Stomach (tissue), 9 donors: ENCODE data around the gene MALRD1. TPM values are rescaled to one million over a fixed set of nuclear protein-coding genes. Genes with fewer than 3 reads are reported as not detected.
A peak's percentile ranks its signal among the peaks of the same experiment; 100 is the strongest.

ENCODE experiments used
- DNase-seq, 2 donors: peaks; one replicate each; pipeline versions ENCODE4 v3.0.0 to v3.0.0-alpha.2; 2013 to 2019
- H3K27ac ChIP-seq, 5 donors: fragments of 200-600 bp in 4 of 5; sonication (generic) in 4 of 5; one replicate each; pipeline ENCODE4 v1.5.1; 2013 to 2019; ENCODE audit warnings: mild to moderate bottlenecking in 1 of 5, moderate library complexity in 1 of 5
- H3K27me3 ChIP-seq, 3 donors: fragments of 200-600 bp; sonication (generic); one replicate each; pipeline ENCODE4 v1.5.1; 2017 to 2019; ENCODE audit warnings: mixed run types in 1 of 3
- H3K36me3 ChIP-seq, 4 donors: fragments of 200-600 bp; sonication (generic); 1 replicate in 3 of 4; 2 replicates in 1 of 4; pipeline ENCODE4 v1.5.1; 2016 to 2019
- H3K4me1 ChIP-seq, 4 donors: fragments of 200-600 bp; sonication (generic); one replicate each; pipeline ENCODE4 v1.5.1; 2016 to 2019
- H3K4me3 ChIP-seq, 4 donors: fragments of 200-600 bp; sonication (generic) in 3 of 4; one replicate each; pipeline ENCODE4 v1.5.1; 2016 to 2019; ENCODE audit warnings: mild to moderate bottlenecking in 1 of 4
- H3K9me3 ChIP-seq, 4 donors: fragments of 200-600 bp; sonication (generic); one replicate each; pipeline ENCODE4 v1.5.1; 2016 to 2019
- EP300 ChIP-seq: sonication (generic); formaldehyde crosslinking; IDR thresholded peaks from one replicate; pipeline ENCODE4 v1.6.1; 2017; ENCODE audit warnings: antibody characterized with exemption
- POLR2A ChIP-seq, 4 donors: fragments of 450-650 bp; IDR thresholded peaks; one replicate each; pipeline ENCODE4 v1.6.1; 2016; ENCODE audit warnings: antibody characterized with exemption in 4 of 4, control low read depth in 2 of 4, mild to moderate bottlenecking in 1 of 4, moderate library complexity in 1 of 4
- POLR2AphosphoS5 ChIP-seq, 3 donors: sonication (generic); formaldehyde crosslinking; IDR thresholded peaks; one replicate each; pipeline ENCODE4 v1.6.1; 2016; ENCODE audit warnings: antibody characterized with exemption in 3 of 3
- WGBS, 5 donors: extraction: QIAGEN DNeasy Blood & Tissue Kit in 3 of 5; methylation state at CpG; one replicate each; pipeline versions ENCODE4 v1.1.5 to v1.1.7; 2013 to 2018; 5-methylcytosine and 5-hydroxymethylcytosine counted together
- intact Hi-C: fragments of 100-400 bp; cut with DNase I; formaldehyde crosslinking; loops from one replicate; pipeline ENCODE4 v1.15.1; 2023; ENCODE audit warnings: low total_unique reads
- polyA plus RNA-seq, 3 donors: library from polyadenylated mRNA; stranded (reverse); fragments of 200-250 nt; gene quantifications; one replicate each; pipeline ENCODE4 v1.2.3, GENCODE V29; 2013
- total RNA-seq, 5 donors: library from RNA; depleted of rRNA; stranded (reverse); fragments of >200 nt; gene quantifications; one replicate each; pipeline versions ENCODE4 v1.1.0 to v1.2.3, GENCODE V29; 2014 to 2016
- TF ChIP-seq, protein P1 (sequence below), 7 experiments: fragments of 450-650 bp in 4 of 7; fragments of 200-600 bp in 3 of 7; sonication (generic) in 3 of 7; IDR thresholded peaks; one replicate each; pipeline ENCODE4 v1.5.1; 2016 to 2019; ENCODE audit warnings: antibody characterized with exemption in 7 of 7, control low read depth in 2 of 7, mild to moderate bottlenecking in 1 of 7
- donor health status: healthy with polysubstance abuse.
- donor health status: Bipolar disorder and iron deficiency.
- donor health status: healthy.

The MALRD1 gene
- total and polyA plus RNA-seq, 8 donors, result 0.10 to 9.7 (median 0.94) TPM; not detected in 2

- Histone ChIP-seq H3K4me1 (no peaks in the 10 kb centered on the region), H3K36me3 (no peaks in the 10 kb centered on the region), H3K27ac (no peak overlapping the region), H3K9me3 (peaks cover 0 to 12% (median 8%) of the 10 kb centered on the region in 4 donors), H3K27me3 (no peaks in the 10 kb centered on the region), H3K4me3 (no peak overlapping the region)
- intact Hi-C loops, result no loop called here
- TF ChIP-seq, protein P1, sequence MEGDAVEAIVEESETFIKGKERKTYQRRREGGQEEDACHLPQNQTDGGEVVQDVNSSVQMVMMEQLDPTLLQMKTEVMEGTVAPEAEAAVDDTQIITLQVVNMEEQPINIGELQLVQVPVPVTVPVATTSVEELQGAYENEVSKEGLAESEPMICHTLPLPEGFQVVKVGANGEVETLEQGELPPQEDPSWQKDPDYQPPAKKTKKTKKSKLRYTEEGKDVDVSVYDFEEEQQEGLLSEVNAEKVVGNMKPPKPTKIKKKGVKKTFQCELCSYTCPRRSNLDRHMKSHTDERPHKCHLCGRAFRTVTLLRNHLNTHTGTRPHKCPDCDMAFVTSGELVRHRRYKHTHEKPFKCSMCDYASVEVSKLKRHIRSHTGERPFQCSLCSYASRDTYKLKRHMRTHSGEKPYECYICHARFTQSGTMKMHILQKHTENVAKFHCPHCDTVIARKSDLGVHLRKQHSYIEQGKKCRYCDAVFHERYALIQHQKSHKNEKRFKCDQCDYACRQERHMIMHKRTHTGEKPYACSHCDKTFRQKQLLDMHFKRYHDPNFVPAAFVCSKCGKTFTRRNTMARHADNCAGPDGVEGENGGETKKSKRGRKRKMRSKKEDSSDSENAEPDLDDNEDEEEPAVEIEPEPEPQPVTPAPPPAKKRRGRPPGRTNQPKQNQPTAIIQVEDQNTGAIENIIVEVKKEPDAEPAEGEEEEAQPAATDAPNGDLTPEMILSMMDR (IDR thresholded peaks at IDR 0.05), result no peak
- TF ChIP-seq EP300 (no peak), POLR2AphosphoS5 (IDR thresholded peaks at IDR 0.05) (no peak)
- DNase-seq, result no peak
- 52 to 93% (median 91%) methylated on average over 1 of the region's 1 CpG for WGBS, 5 donors
Observed at GRCh38 chr10:19663344-19663743, 614.7 kb downstream of the MALRD1 start.

- Histone ChIP-seq H3K27ac (no peak overlapping the region), H3K4me3 (no peak overlapping the region), H3K4me1 (no peaks in the 10 kb centered on the region), H3K27me3 (no peaks in the 10 kb centered on the region), H3K36me3 (no peaks in the 10 kb centered on the region), H3K9me3 (peaks cover 0 to 12% (median 8%) of the 10 kb centered on the region in 4 donors)
- DNase-seq, result no peak
- 71 to 84% (median 79%) methylated on average over 5 of the region's 5 CpGs for WGBS, 5 donors
- TF ChIP-seq POLR2A (IDR thresholded peaks at IDR 0.05) (no peak), EP300 (no peak)
- intact Hi-C loops, result no loop called here
Observed at GRCh38 chr10:19668116-19668515, 619.5 kb downstream of the MALRD1 start.

GRCh38 chr10:19676063-19676462 is 627.5 kb downstream of the MALRD1 start:
- peaks cover 0 to 9% (median 5%) of the 10 kb centered on the region in 4 donors for H3K9me3 ChIP-seq
- no peak overlapping the region for H3K27ac ChIP-seq
- H3K27me3 ChIP-seq, result no peaks in the 10 kb centered on the region
- H3K4me3 ChIP-seq, result no peak overlapping the region
- WGBS, 5 donors, result 83 to 90% (median 87%) methylated on average over 4 of the region's 4 CpGs
- TF ChIP-seq, protein P1 (IDR thresholded peaks at IDR 0.05), result no peak
- no peak for TF ChIP-seq POLR2A (IDR thresholded peaks at IDR 0.05)
- TF ChIP-seq POLR2AphosphoS5 (IDR thresholded peaks at IDR 0.05), result no peak
- no peak for TF ChIP-seq EP300
- H3K4me1 ChIP-seq, result no peaks in the 10 kb centered on the region
- no peak for DNase-seq
- intact Hi-C loops, result no loop called here
- H3K36me3 ChIP-seq, result no peaks in the 10 kb centered on the region

DNA sequence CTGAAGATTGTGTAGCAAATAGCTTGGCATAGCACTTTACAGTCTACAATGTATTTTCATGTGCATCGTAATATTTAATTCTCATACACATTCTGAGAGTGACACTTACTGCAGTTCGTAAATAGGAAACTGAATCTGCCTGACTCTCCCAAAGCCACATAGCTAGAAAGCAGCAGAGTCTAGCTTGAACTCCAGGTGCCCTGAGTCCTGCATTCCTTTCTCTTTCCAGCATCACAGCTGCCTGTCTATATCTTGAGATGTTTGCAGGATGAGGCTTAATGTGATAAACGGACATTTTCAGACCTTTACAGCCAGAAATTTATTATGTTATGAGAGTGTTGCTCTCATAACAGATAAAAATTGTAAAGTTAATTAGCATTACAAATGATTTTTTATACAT is 634.8 kb downstream of the MALRD1 start:
- no peaks in the 10 kb centered on the region for H3K36me3 ChIP-seq
- intact Hi-C loops, result no loop called here
- peaks cover 0 to 9% (median 5%) of the 10 kb centered on the region in 4 donors for H3K9me3 ChIP-seq
- WGBS, 5 donors, result 67 to 72% (median 70%) methylated on average over 3 of the region's 3 CpGs
- DNase-seq, result peak in 1 of 2 donors; percentile 12
- H3K4me3 ChIP-seq, result no peak overlapping the region
- H3K27me3 ChIP-seq, result no peaks in the 10 kb centered on the region
- no peaks in the 10 kb centered on the region for H3K4me1 ChIP-seq
- no peak for TF ChIP-seq POLR2A (IDR thresholded peaks at IDR 0.05)
- TF ChIP-seq EP300, result no peak
- TF ChIP-seq, protein P1 (IDR thresholded peaks at IDR 0.05), result no peak
- no peak for TF ChIP-seq POLR2AphosphoS5 (IDR thresholded peaks at IDR 0.05)
- no peak overlapping the region for H3K27ac ChIP-seq

- H3K27me3 ChIP-seq, result no peaks in the 10 kb centered on the region
- H3K9me3 ChIP-seq, result peaks cover 0 to 6% (median 5%) of the 10 kb centered on the region in 4 donors
- WGBS, 5 donors, result 54 to 57% (median 54%) methylated on average over 5 of the region's 5 CpGs
- H3K4me1 ChIP-seq, result no peaks in the 10 kb centered on the region
- DNase-seq, result peak in 1 of 2 donors; percentile 10
- H3K4me3 ChIP-seq, result no peak overlapping the region
- no peaks in the 10 kb centered on the region for H3K36me3 ChIP-seq
- intact Hi-C loops, result no loop called here
- TF ChIP-seq EP300 (no peak), POLR2AphosphoS5 (IDR thresholded peaks at IDR 0.05) (no peak), POLR2A (IDR thresholded peaks at IDR 0.05) (no peak)
- TF ChIP-seq, protein P1 (IDR thresholded peaks at IDR 0.05), result no peak
- H3K27ac ChIP-seq, result no peak overlapping the region
Observed at GRCh38 chr10:19683960-19684359, 635.4 kb downstream of the MALRD1 start.
